HL-60/S4 treated with phorbol 12-myristate 13-acetate at 8.2 ng/mL for 4 days and 3 days (cell line): ENCODE data around the gene ETNPPL.

Experiments
- in situ Hi-C: fragments of 300-500 bp; cut with MboI; formaldehyde crosslinking; loops from 2 replicates; pipeline ENCODE4 v1.15.0; 2022; ENCODE audit warnings: low sequenced_read_pairs

ETNPPL gene

DNA sequence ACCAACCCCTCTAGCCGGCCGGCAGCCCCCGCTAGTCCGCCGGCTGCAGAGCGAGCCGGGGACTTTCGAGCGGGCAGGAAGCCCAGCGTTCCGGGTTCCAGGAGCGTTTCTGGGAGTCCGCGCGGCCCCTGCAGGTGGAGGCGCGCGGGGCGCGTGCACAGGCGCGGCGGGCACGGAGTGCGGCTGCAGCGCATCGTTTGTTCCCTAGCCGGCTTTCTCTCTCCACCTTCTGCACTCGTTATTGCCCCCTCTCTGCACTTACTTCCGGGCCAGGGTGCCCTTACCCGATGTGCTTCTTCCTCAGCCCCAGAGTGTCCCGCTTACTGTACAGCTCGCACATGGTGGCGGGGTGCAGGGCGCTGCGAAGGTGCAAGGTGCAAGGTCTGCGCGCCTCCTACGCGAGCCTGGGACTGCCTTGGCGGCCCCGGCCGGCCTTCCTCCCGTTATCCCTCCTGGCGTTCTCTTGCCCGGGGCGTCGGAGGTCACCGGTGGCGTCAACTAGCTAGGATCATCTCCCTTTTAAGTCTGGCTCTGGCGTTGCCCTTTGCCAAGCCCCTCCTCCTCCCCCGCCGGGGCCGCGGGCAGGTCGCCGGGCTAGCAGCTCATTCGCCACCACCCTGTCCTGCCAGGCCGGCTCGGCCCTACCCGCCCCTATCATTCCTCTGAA lies at the start of gene ETNPPL:
Gene ETNPPL, minus strand, starts transcription at position 495 of the 667 bp plus-strand sequence. Its CDS starts 155 bp downstream, at position 340.
- in situ Hi-C loops, result no loop called here

DNA sequence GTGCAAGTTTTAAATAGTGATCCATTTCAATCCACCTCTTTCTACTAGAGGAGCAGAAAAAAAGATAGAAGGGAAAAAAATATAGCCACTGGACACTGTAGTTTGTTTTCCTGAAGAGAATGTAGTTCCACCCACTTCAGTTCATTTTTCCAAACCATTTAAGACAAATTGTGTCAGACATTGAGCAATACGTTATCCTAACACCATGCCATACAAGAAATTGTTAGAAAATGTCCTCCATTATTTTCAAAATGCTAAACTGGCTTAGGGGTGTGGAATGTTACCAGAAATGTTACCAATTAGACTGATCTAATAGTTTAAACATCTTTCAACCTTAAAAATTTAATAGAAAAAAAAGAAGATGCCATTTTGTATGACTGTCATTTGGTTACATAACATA lies 48.6 kb upstream of the ETNPPL start:
- in situ Hi-C loops, result no loop called here

DNA sequence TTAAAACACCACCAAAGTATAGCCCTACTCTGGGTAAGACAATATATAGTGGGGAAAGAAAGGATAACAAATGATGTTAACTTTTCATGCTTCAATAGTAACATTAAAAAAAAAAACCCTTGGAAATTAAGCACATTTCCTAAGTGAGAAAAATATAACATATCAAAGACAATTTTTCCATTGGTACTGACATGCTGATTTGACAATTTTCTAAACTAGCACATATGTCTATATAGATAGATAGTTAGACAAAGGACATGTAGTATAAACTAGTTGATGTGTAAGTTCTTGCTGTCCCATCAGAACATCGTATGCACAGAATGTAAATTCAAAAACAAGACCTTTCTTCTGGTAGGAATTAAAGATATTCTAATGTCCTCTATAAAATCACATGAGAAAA lies 47.2 kb upstream of the ETNPPL start:
- in situ Hi-C loops, result no loop called here

DNA sequence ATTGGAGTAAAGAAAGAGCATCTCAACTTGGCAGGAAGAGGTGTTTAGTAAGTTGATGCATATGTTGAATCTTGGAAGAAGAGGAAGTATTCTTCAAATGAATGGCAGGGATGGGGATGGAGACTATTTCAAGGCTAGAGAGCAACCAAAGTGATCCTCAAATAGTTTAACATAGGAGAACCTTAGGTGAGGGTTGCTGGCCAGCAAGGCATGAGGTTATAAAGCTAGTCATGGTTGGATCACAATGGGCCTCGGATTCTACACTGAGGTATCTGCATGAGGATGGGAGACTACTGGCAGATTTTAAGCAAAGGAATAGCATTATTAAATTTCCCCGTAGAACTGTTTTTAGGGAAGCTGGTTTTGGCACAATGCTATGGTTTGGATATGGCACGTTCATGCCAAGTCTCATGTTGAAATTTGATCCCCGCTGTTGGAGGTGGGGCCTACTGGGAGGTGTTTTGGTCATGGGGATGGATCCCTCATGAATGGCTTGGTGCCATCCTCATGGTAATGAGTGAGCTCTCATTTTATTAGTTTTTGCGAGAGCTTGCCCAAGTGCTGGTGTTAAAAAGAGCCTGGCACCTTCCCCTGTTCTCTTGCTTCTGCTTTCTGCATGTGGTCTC lies 41.9 kb upstream of the ETNPPL start:
- in situ Hi-C loops, result no loop called here

DNA sequence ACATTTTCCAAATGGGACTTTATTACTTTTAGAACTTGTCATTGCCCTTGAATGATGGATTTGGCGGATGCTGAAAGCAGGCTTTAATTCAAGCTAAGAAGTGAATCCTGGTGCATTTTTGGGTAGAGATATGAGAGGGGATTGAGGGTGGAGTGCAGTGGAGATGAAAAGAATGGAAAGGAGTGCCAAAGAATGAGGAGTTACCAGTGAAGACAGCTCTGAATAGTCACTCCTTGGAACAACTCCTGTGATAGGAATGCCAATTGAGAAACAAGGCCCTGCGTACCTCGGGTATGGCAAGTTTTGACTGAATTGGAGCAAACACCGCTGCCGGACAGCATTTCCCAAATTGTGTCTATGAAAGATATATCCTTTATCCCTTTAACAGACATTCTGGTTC lies 36.5 kb upstream of the ETNPPL start:
- in situ Hi-C loops, result no loop called here

DNA sequence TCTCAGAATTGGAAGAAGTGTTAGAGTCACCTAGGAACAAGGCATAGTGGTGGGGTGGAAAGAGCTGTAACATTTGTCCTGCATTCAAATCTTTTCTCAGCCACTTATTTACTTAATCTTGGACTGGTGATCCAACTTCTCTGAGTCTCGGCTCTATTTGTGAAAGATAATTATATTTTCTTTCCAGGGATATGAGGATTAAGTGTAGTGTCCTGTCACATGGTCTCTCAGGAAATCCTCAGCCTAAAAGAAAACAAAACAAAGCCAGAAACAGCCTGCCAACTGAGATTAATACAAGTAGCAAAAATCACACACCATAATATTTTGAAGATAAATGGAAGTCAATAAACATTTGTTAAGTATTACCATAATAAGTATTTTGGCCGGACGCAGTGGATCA lies 33.3 kb upstream of the ETNPPL start:
- in situ Hi-C loops, result no loop called here

DNA sequence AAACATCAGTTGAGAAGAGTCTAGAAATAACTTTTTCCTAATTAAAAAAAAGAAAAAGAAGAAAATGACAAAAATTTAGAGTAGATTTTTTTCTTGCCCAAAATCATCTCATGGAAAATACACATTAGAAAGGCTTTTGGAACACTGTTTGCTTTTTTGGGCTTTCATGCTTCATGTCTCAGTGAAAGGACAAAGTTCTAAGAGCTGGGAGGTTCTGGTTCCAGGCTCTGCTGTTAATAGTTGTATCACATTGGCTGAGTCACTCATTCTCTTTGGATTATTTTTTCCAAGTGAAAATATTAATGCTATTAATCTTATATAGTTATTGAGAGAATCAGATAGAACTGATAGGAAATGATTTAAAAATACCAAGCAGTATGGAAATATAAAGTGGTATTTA lies 32.9 kb upstream of the ETNPPL start:
- in situ Hi-C loops, result no loop called here

DNA sequence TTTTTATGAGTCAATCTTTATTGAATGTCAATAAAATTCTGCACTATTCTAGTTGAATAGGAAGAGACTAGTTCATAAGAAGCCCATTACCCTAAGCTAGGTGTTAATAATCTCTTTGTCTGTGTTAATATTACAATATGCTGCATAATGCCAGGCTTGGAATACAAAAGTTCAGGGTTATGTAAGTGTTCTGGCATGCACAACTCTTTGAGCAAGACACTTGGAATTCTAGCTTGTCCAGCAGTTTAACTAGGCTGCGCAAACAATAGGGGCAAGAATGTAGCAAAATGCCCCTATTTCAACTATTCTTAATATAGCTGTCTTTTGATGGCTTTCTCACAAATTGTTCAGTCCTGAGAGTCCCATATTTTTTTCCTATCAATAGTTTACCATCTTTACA lies 31.3 kb upstream of the ETNPPL start:
- in situ Hi-C loops, result no loop called here

DNA sequence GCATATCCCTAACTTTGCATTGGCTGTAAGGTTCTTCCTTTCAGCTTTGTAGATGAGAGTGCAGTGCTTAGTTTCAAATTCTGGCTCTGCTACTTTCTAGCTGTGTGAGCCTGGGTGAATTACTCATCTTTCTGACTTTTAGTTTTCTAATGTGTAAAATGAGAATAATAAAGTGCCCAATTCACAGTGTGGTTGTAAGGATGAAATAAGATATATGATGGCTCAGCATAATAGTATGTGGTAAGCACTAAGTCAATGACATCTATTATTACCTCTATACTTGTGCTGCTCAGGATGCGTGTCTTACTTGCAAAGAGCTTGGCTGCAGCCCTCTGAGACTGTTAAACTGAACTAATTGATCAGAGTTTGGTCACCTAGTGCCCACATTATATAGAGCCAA lies 30.6 kb upstream of the ETNPPL start:
- in situ Hi-C loops, result no loop called here

DNA sequence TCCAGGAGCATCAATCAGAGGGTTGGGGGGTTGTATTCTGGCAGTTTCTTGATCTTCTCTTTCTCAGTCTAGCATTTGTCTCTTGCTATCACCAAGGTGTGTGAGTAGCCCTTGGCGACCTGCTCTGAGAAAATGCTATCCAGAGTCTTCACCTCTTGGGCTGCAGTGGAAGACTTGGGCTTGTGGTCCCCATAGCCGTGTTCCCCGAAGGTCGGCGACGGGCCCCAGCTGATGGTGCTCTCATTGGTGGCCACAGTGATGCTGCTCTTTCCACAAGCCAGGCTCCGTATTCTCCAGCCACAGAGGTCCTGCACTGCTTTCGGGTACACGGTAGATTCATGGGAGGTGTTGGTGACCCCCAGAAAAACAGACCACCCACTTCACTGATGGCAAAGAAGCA lies 25.9 kb upstream of the ETNPPL start:
- in situ Hi-C loops, result no loop called here

DNA sequence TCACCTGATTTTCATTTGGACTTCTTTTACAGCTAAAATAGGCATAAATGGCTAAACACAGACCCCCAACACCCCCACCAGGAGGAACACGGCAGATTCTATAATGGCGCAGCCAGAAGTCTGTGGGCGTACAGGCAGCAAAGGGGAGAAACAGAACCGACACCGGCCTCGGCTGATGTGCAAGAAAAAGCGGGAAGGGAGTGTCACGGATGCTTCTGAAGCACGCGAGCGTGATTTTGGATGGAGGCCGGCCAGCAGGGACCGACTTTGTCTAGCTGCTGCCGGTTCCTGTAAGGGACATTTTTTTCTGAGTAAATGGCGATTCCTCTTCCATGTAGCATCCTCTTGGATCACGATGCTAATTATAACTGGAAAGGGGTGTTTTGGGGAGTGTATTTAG lies 24.9 kb upstream of the ETNPPL start:
- in situ Hi-C loops, result no loop called here

DNA sequence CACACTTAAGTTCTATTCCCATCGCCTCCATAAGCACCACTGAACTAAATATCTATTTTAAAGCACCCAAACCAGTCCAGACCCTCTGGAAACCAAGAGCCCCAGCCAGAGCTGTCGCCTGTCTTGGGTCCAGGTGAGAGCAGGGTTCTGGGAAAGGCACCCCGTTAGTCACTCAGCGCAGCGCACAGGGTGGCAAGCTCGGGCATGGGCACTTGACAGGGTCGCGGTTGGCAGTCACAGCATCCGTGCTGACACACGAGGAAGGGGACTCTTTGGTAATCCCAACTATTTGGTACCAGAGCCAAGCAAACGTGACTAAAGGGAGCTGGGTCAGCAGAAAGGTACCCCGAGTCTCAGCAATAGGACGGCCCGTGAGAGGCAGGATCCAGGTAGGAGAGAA lies 24.3 kb upstream of the ETNPPL start:
- in situ Hi-C loops, result no loop called here

DNA sequence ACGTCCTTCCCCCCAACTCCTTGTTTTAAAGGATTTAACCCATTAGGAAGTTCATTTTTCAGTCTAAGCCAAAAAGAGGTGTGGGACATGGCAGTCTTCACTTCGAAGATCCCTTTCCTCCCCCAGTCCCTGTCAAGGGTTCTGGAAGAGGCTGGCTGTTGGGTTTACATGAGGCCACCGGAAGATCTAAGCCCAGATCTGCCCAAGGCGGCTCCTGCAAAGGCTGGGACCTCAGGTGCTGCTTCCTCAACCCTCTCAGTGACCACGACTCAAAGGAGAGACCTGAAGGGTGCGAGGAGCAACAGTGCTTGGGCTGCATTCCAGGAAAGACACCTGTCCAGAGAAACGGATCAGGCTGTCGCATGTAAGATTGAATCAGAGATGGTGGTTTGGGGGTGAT lies 23.5 kb upstream of the ETNPPL start:
- in situ Hi-C loops, result no loop called here

DNA sequence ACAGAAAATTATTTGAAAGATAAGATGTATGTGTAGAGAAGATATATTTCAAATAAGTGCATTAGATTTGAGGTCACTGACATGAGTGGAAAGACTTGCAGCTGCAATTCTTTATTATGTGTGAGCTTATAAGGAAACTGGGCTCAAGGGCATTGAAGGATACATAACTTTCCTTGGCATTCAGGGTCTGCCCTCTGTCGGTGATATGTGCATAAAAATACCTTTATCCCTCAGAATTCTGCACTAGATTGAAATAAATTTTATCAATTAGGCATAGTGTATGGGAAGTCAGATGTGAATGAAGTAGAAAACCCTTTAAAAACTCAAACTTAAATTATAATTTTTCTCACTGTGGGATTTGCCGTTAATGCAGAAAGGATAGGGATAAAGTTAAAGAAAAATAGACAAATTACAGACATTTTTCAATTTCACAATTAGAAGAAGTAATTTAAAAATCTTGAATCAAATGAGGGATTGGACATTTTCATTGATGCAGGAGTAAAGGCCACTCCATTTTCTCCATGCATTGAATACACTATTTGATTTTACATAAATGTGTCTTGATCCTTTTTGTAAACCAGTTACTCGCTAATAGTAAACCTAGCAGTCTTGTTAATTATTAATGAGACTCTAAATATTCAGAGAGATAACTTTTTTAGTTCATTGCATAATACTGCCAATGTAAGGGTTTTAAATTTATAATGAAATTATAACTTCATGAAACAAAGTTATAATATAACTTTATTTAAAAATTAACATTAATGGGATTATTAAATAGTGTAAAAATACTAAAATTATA lies 21.0 kb upstream of the ETNPPL start:
- in situ Hi-C loops, result no loop called here

DNA sequence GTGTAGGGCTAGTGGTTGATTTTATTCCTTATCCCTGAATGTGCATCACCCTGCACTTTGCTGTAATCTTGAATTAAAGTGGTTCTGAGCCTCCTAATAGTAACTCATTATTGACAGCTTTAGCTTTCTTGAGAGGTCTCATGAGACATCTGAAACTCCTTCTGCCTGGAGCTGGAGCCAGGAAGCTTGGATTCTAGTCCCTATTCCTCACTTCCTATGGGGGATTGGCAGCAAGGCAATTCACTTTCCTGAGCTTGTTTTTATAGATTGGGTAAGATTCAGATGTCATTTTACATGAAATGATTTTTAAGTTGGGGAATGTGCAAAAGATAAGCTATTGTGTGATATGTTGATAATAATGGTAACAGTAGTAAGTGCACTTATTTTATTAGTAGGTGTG lies 17.1 kb upstream of the ETNPPL start:
- in situ Hi-C loops, result no loop called here

DNA sequence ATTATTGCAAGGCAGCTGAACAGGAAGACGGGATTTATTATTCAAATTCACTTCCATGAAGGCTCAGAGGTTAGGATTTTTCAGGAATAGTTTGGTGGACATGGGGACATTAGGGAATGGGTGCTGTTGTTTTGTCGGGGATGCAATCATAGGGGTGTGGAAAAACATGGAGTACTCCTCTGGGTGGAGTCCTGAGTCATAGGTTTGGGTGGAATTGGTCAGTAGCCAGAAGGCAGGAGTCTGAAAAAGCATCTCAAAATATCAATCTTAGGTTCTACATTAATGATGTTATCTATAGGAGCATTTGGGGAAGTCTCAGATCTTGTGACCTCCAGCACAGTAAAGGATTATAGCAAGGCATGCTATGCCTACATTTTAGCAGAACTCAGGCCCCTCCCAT lies 14.5 kb upstream of the ETNPPL start:
- in situ Hi-C loops, result no loop called here

DNA sequence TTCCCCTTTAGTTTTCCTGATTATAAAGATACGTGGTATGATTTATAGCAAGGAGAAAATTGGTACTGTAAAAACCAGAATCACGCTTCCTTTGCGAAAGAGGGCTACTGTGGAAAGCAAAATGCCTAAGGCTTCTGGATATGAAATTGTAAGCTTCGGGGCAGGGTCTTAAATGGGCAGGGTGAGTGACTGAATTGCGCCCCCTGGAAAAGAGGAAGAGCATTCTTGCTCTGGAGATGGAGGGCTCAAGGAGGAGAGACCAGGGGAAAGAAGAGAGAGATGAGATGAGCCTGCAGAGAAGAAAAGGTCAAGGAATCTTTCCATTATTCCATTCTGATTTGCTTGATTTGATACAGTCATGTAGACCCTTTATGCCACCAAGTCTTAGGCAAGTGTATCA lies 13.1 kb upstream of the ETNPPL start:
- in situ Hi-C loops, result no loop called here

DNA sequence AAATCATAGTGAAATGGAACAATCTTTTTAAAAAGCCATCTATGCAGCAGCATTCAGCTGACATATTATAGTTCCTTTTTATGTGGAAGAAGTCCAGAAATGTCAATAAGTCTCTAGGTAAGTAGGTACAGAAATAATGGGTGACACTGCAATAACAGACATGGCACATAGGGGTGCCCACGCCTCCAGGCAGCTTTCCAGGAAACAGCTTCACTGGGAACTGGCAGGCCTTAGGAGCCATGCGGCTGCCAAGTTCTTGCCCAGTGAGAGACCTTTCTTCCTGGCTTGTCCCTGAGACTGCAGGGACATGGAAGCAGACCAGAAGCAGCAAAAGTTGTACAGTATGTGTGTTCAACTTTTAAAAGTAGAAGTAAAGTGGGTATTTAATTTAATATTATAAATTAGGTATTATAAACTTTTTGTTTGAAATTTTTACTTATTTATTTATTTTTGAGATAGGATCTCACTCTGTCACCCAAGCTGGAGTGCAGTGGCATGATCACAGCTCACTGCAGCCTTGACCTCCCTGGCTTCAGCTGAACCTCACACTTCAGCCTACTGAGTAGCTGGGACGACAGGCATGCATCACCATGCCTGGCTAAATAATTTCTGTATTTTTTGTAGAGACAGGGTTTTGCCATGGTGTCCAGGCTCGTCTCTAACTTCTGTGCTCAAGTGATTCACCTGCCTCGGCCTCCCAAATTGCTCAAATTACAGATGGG lies 12.1 kb upstream of the ETNPPL start:
- in situ Hi-C loops, result no loop called here

DNA sequence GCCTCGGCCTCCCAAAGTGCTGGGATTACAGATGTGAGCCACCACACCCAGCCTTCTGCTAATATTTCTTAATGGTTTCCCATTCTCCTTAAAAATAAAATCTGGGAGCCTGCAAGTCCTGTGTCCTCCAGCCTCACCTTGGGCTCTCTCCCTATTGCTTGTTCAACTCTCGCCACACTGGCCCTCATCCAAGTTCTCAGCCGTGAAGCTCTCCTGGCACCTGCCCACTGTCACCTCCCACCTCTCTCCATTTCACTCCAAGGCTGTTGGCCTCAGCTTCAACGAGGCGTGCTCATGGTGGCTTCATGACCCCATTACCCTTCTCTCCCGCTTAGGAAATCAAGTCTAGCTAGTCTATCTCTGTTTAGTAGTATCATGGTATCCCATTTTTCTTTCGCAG lies 9.5 kb upstream of the ETNPPL start:
- in situ Hi-C loops, result no loop called here

DNA sequence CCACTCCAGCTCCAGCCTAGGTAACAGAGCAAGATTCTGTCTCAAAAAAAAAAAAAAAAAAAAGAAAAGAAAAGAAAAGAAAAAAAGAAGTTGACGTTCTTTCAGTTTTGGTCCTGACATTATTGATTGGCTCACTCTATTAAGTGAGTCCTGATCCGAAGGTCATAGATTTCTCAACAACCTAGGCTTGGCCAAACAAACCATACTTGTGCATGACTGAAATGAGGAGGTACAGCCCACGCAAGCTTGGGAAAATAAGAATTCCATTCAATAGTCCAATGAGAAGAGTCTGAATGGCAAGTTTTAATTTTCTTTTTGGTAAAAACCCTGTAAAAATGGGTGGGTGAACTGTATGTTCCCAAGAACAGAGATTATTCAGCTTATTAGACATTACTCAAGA lies 3.2 kb upstream of the ETNPPL start:
- in situ Hi-C loops, result no loop called here

DNA sequence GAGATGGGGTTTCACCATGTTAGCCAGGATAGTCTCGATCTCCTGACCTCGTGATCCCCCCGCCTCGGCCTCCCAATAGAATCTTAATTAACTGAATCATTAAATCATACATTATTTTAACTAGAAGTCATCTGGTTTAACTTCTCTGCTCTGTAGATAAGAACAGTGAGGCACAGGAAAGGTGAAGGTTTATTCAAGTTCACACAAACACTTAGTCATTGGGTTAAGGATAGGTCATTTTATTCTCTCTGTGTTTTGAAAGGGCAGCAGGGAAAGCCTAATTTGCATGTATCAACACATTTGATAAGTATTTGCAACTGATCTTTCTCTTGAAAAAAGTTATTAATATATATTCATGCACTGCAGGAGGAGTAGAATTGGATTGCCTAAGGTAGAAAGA lies 1.1 kb upstream of the ETNPPL start:
- in situ Hi-C loops, result no loop called here

DNA sequence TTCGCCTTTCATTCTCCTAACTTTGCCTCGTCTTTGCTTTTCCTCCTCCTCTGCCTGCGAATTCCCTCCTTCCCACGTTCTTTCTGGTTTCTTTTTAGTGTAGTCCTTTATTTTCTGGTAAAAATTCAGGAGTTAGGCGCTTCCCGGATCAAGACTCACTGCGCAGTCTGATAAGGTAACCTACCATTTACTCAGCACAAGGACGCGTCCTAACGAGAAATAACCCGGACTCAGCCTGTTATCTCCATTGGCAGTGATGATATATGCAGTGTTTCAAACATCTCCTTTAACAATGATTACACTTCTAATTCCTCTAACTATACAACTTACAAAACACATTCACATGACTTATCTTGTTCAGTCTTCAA lies 357 bp upstream of the ETNPPL start:
- in situ Hi-C loops, result no loop called here
